Measurements from ENCODE around the gene CSPG4.

DNA sequence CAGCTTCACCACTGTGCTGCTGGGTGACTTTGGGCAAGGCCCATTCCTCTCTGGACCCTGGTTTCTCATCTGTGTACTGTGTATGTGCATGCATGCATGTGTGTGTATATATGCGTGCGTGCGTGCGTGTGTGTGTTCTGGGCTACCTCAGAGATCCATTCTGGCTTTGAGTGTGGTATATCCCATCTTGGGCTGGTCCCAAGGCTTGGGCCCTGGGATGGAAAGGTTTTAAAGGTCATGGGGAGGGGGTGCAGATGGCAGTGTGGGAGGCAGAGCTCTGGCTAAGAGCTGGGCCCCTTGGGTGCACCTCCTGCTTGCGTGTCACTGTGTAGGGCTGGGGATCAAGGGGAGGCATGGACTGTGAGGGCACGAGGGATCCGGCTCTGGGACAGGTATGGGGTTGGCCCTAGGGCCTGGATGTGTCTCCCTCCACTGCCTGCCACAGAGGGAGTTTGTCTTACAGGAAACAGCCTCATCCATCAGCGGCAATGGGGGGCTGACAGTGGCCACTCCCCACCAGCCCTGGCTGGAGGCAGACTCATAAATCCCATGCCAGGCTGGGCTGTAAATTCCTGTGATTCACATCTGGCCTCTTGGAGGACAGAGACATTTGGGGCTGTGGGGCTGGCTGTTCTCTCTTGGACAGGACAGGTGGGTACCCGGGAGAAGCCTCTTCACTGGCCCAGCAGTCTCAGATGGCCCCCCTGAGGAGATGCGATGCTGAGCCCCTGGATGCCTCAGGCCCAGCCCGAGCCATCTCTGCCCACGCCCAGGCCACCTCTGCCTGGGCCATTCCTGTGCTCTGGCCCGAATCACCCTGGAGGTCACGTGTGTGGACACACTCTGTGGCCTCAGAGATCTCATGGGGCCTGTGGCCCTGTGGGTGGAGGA, 21.4 kb upstream of the CSPG4 start:
- TF ChIP-seq, protein P1, sequence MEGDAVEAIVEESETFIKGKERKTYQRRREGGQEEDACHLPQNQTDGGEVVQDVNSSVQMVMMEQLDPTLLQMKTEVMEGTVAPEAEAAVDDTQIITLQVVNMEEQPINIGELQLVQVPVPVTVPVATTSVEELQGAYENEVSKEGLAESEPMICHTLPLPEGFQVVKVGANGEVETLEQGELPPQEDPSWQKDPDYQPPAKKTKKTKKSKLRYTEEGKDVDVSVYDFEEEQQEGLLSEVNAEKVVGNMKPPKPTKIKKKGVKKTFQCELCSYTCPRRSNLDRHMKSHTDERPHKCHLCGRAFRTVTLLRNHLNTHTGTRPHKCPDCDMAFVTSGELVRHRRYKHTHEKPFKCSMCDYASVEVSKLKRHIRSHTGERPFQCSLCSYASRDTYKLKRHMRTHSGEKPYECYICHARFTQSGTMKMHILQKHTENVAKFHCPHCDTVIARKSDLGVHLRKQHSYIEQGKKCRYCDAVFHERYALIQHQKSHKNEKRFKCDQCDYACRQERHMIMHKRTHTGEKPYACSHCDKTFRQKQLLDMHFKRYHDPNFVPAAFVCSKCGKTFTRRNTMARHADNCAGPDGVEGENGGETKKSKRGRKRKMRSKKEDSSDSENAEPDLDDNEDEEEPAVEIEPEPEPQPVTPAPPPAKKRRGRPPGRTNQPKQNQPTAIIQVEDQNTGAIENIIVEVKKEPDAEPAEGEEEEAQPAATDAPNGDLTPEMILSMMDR (conservative IDR thresholded peaks at IDR 0.05): no peak
- TF ChIP-seq EZH2 (IDR thresholded peaks at IDR 0.05; ENCODE audit: low read depth): no peak
